SU-DHL-6 (cell line): Measurements from ENCODE around the gene HOXA6.

ENCODE experiments used
- H2AFZ ChIP-seq: fragments of 200-600 bp; sonication (generic); 2 replicates; pipeline ENCODE4 v1.6.1; 2014; ENCODE audit warnings: low read depth, mild to moderate bottlenecking, moderate library complexity, mixed read lengths, antibody characterized with exemption, low read length; ENCODE audit not compliant: severe bottlenecking
- H3F3A ChIP-seq: fragments of 200-600 bp; shearing (Covaris generic); 2 replicates; pipeline ENCODE4 v1.6.0; 2016; ENCODE audit warnings: antibody characterized with exemption, mild to moderate bottlenecking; ENCODE audit not compliant: insufficient read depth
- H3K27ac ChIP-seq: fragments of 200-600 bp; sonication (generic); 2 replicates; pipeline ENCODE4 v1.5.1; 2016; ENCODE audit warnings: low read depth, mild to moderate bottlenecking, low read length, moderate library complexity, mixed read lengths
- H3K27me3 ChIP-seq: fragments of 200-600 bp; sonication (generic), shearing (Covaris generic); 2 replicates; pipeline ENCODE4 v1.6.0; 2014; ENCODE audit warnings: mild to moderate bottlenecking, low read length
- H3K36me3 ChIP-seq: fragments of 200-600 bp; sonication (generic); 2 replicates; pipeline ENCODE4 v1.6.1; 2014; ENCODE audit warnings: mild to moderate bottlenecking, low read length, mixed read lengths
- H3K4me2 ChIP-seq: fragments of 300-600, 200-600 bp; shearing (Covaris generic), sonication (generic); 2 replicates; pipeline ENCODE4 v1.6.0; 2014; ENCODE audit warnings: low read length, low read depth, mild to moderate bottlenecking; ENCODE audit not compliant: poor library complexity, severe bottlenecking
- H3K4me3 ChIP-seq: fragments of 200-600 bp; sonication (generic); 2 replicates; pipeline ENCODE4 v1.5.1; 2014; ENCODE audit warnings: antibody characterized with exemption, low read length, mild to moderate bottlenecking, mixed read lengths; ENCODE audit not compliant: insufficient read depth, poor library complexity, severe bottlenecking
- H3K79me2 ChIP-seq: fragments of 200-600 bp; sonication (generic); 2 replicates; pipeline ENCODE4 v1.6.1; 2014; ENCODE audit warnings: mild to moderate bottlenecking, low read length, moderate library complexity; ENCODE audit not compliant: insufficient read depth
- H3K9ac ChIP-seq: fragments of 200-600 bp; sonication (generic); 2 replicates; pipeline ENCODE4 v1.7.0; 2014; ENCODE audit warnings: mild to moderate bottlenecking, low read length
- H3K9me2 ChIP-seq: fragments of 200-600 bp; sonication (generic); replicated peaks from 2 replicates; pipeline ENCODE4 v1.6.1; 2014; ENCODE audit warnings: low read length; ENCODE audit not compliant: insufficient read depth
- H3K9me3 ChIP-seq: fragments of 200-600 bp; sonication (generic); 2 replicates; pipeline ENCODE4 v1.6.1; 2014; ENCODE audit warnings: low read length, mixed read lengths; ENCODE audit not compliant: insufficient read depth
- H4K20me1 ChIP-seq: fragments of 200-600 bp; sonication (generic); 2 replicates; pipeline ENCODE4 v1.6.1; 2014; ENCODE audit warnings: low read depth, mild to moderate bottlenecking, antibody characterized with exemption, low read length, moderate library complexity, mixed read lengths
- EZH2phosphoT487 ChIP-seq: fragments of 200-600 bp; sonication (generic), shearing (Covaris generic); conservative IDR thresholded peaks from 2 replicates; pipeline ENCODE4 v1.6.1; 2018; ENCODE audit warnings: mild to moderate bottlenecking, antibody characterized with exemption, low read length, moderate library complexity, mixed read lengths
- TF ChIP-seq, protein P1 (sequence below): fragments of 200-600 bp; sonication (generic); IDR thresholded peaks from one replicate; pipeline ENCODE4 v1.5.1; 2017; ENCODE audit warnings: antibody characterized with exemption, mild to moderate bottlenecking, low read length, moderate library complexity; ENCODE audit not compliant: insufficient read depth, poor library complexity, severe bottlenecking

HOXA6 gene

GRCh38 chr7:27144781-27145164 lies 2.8 kb downstream of the HOXA6 start:
- peaks cover 7% of the 10 kb centered on the region; the same call in 1 of the 2 replicates for H3K79me2 ChIP-seq
- H2AFZ ChIP-seq = no peak overlapping the region
- no peak for TF ChIP-seq EZH2phosphoT487
- TF ChIP-seq, protein P1, sequence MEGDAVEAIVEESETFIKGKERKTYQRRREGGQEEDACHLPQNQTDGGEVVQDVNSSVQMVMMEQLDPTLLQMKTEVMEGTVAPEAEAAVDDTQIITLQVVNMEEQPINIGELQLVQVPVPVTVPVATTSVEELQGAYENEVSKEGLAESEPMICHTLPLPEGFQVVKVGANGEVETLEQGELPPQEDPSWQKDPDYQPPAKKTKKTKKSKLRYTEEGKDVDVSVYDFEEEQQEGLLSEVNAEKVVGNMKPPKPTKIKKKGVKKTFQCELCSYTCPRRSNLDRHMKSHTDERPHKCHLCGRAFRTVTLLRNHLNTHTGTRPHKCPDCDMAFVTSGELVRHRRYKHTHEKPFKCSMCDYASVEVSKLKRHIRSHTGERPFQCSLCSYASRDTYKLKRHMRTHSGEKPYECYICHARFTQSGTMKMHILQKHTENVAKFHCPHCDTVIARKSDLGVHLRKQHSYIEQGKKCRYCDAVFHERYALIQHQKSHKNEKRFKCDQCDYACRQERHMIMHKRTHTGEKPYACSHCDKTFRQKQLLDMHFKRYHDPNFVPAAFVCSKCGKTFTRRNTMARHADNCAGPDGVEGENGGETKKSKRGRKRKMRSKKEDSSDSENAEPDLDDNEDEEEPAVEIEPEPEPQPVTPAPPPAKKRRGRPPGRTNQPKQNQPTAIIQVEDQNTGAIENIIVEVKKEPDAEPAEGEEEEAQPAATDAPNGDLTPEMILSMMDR = no peak
- H3F3A ChIP-seq = no peaks in the 10 kb centered on the region
- no peaks in the 10 kb centered on the region for H3K9me2 ChIP-seq
- H3K4me3 ChIP-seq = no peak overlapping the region
- H3K9me3 ChIP-seq = no peaks in the 10 kb centered on the region
- H3K27ac ChIP-seq = no peak overlapping the region
- H3K27me3 ChIP-seq = no peaks in the 10 kb centered on the region
- no peak overlapping the region for H3K9ac ChIP-seq
- no peak overlapping the region for H3K4me2 ChIP-seq
- H4K20me1 ChIP-seq = no peaks in the 10 kb centered on the region
- no peaks in the 10 kb centered on the region for H3K36me3 ChIP-seq

DNA sequence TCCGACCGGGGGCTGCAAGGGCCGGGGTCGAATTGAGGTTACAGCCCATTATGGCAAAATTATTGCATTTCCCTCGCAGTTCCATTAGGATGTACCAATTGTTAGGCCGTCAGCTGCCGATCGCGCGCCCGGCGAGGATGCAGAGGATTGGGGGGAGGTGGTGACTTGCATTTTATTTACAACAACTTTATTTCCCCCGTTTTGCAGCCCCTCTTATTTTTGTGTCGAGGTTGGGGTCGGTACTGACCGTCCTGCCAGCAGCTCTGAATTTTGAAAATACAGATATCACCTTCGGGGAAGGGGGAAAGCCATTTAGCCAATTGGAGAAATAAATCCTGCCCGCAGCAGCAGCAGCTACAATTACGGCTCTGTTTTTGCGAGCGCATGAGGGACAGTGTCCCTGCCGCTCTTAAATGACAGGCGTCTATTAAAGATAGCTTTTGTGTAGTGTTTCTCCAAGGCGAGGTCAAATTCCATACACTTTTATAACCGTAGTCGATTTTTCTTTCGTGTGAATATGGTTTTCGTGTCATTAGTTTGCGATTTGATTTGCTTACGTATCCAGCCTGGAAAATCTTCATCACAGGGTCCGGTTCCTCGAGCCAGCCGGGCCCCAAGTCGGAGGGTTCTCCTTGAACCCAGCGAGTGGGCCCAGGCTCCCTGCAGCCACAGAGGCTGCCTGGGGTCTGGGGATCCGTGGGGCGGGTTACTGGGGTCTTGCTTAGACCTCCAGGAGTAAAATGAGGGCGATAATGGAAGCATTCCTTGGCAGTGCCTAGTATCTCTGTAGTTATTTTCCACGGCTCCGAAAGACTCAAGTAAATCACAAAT lies 3.4 kb downstream of the HOXA6 start:
- Histone ChIP-seq H3K27me3 (no peaks in the 10 kb centered on the region), H2AFZ (no peak overlapping the region), H3K36me3 (no peaks in the 10 kb centered on the region), H3K27ac (no peak overlapping the region), H3K4me3 (no peak overlapping the region), H3K4me2 (no peak overlapping the region), H4K20me1 (no peaks in the 10 kb centered on the region), H3K9me2 (no peaks in the 10 kb centered on the region), H3K9ac (no peak overlapping the region), H3K79me2 (peaks cover 1% of the 10 kb centered on the region; the same call in 1 of the 2 replicates), H3F3A (no peaks in the 10 kb centered on the region), H3K9me3 (no peaks in the 10 kb centered on the region)
- TF ChIP-seq EZH2phosphoT487 = no peak
- TF ChIP-seq, protein P1 = no peak

- H3K27me3 ChIP-seq = no peaks in the 10 kb centered on the region
- no peak within 1 kb of the TSS for H3K9ac ChIP-seq
- H2AFZ ChIP-seq = no peak within 1 kb of the TSS
- H3K9me2 ChIP-seq = no peaks in the 10 kb centered on the region
- H3F3A ChIP-seq = no peaks in the 10 kb centered on the region
- H3K27ac ChIP-seq = no peak within 1 kb of the TSS
- H3K9me3 ChIP-seq = no peaks in the 10 kb centered on the region
- H3K4me3 ChIP-seq = no peak within 1 kb of the TSS
- H3K79me2 ChIP-seq = no peaks in the 10 kb centered on the region; the same call in 1 of the 2 replicates
- no peak for TF ChIP-seq EZH2phosphoT487
- TF ChIP-seq, protein P1 = no peak
- H3K36me3 ChIP-seq = no peaks in the 10 kb centered on the region
- no peak within 1 kb of the TSS for H3K4me2 ChIP-seq
- H4K20me1 ChIP-seq = no peaks in the 10 kb centered on the region
Observed at GRCh38 chr7:27143023-27143949, 4.3 kb downstream of the HOXA6 start, which contains the start of gene HOXA5. Gene HOXA5, minus strand, starts transcription at chr7:27143681. Its CDS starts 74 bp downstream, at chr7:27143607.
